GM19395 (cell line): Measurements from ENCODE around the gene MINAR1.
"Not testable (repeated sequence)": the region's sequence is repeated elsewhere in the genome, so short reads cannot be mapped to it uniquely, and the experiment has no call there.

Experiments used
- ATAC-seq: cut with Tn5 transposase; IDR thresholded peaks from one replicate; pipeline ENCODE4 v1.9.1; 2021; ENCODE audit warnings: mild to moderate bottlenecking, moderate library complexity; ENCODE audit not compliant: unreplicated experiment

MINAR1 gene, protein sequence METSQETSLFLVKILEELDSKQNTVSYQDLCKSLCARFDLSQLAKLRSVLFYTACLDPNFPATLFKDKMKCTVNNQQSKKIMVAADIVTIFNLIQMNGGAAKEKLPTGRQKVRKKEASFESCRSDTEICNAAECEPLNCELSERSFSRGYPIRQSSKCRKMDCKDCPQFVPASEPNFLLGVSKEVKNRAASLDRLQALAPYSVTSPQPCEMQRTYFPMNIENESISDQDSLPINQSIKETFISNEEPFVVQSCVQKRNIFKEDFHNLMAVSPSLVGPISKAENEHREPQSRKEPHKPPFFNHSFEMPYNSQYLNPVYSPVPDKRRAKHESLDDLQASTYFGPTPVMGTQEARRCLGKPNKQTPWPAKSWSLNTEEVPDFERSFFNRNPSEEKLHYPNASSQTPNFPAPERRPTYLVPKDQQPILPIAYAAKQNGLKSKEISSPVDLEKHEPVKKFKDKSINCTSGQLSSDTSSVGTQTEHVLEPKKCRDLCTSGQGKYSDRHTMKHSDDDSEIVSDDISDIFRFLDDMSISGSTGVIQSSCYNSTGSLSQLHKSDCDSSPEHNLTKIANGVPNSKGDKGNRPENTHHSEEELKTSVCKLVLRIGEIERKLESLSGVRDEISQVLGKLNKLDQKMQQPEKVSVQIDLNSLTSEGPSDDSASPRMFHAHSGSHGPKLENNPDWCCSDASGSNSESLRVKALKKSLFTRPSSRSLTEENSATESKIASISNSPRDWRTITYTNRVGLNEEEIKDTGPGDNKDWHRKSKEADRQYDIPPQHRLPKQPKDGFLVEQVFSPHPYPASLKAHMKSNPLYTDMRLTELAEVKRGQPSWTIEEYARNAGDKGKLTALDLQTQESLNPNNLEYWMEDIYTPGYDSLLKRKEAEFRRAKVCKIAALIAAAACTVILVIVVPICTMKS

DNA sequence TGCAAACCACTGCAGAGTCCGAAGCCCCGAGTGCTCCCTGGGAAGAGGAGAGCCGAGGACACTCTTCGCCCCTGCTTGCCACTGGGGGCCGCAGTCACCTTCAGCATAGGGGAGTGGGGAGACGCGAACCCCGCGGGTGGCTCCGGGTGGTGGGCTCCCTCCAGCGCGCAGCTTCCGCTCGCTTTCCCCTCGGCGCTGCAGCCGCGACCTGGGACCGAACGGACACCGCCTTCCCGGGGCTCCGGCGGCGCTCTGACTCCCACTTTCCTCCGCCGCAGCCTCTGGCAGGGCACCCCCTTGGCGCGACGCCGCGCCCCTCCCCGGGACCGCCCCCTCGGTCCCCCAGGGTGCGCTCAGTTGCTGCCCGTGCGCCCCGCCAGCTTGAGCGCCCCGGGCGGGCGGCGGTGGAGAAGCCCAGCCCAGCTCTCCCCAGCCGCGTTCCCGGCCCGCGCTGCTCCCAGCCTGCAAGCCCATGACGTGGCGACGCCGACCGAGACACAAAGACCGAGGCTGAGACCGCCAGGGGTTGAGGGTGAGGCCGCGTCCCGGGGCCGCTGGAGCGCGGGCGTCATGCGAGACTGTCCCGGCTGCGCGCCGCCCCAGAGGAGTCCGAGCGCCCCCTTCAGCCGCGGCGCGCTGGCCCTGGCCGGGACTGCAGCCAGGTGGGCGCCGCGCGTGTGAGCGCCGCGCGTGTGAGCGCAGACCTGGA, at the start of gene MINAR1:
Gene MINAR1, plus strand, starts transcription at position 701 of the 709 bp plus-strand sequence. CDS start 23,812 bp downstream, outside the sequence.
- no peak for ATAC-seq

DNA sequence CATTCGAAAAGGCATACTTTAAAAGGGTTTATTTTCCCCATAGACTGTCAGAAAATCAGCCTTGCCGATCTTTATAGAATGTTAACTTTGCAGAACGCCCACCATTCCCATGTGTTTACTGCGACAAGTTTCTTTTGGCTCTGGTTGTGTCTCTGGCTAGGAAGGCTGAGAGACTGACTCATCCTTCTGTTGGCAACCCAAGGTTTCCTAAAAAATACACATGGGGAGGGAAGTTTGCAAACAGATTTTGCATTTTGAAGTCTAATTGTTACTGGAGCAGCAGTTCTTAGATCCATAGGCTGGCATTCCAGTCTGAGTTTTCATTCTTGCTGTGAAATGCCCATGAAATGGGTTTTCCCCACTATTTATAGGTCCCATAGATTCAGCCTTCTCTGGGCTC, 37.9 kb upstream of the MINAR1 start:
- no peak for ATAC-seq

GRCh38 chr15:79396850-79397249, 35.3 kb upstream of the MINAR1 start:
- ATAC-seq, result no peak

GRCh38 chr15:79397269-79397910, 34.7 kb upstream of the MINAR1 start:
- no peak for ATAC-seq

GRCh38 chr15:79399606-79400005, 32.5 kb upstream of the MINAR1 start:
- ATAC-seq, result no peak

- ATAC-seq, result no peak
Observed at GRCh38 chr15:79400650-79401049, 31.5 kb upstream of the MINAR1 start.

GRCh38 chr15:79401301-79401700, 30.8 kb upstream of the MINAR1 start:
- ATAC-seq, result no peak

DNA sequence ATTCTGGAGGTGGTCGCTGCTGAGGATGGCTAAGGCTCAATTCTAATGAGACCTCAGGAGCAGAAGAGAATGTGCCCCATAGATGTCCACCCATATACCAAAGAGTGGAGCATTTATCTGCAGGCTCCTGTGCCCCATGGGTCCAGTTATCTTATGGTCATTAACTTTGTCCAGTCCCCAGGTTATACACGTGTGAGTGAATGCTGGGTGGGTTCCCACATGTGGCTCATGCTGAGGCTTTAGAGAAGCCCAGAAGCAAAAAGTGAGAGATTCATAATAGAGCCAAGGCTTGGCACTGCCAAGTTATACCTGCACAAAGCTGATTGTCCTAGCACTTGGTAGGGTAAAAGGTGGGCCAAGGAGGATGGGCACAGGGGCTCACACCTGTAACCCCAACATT, 30.0 kb upstream of the MINAR1 start:
- no peak for ATAC-seq

DNA sequence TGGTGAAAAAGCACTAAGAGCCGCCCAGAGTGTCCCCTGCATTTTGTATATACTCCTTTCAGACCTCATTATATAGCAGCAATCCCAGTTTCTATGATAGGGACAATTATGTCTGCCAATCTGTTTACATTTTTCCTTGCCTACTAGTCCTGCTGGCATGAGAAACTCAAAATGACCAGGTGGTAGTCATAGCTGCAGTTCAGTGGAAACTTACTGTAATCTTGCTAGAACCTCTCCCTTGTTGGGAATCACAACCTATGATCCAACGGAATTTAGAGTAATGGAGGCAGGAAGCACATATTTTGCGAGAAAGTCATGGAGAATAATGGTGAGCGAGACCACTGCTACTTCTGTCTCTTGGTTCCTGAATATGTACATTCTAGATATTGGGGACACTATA, 28.6 kb upstream of the MINAR1 start:
- ATAC-seq, result no peak

DNA sequence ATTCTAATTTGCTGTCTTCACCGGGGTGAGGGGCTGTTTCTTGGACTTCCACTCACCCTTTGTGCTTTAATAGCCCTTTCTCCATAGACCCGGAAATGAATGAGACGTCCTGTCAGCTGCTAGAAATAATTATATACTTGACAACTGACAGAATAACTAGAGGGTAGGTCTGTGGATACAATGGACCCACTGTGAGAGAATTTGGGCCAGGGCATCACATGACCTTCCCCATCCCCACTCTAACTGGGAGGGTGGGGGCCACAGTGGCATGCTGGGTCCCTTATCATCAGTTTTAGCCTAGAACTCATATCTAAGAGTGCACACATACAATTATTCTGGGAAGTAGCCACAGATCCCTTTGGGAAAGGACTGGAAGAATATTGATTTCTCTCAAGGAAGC, 25.9 kb upstream of the MINAR1 start:
- ATAC-seq, result no peak

DNA sequence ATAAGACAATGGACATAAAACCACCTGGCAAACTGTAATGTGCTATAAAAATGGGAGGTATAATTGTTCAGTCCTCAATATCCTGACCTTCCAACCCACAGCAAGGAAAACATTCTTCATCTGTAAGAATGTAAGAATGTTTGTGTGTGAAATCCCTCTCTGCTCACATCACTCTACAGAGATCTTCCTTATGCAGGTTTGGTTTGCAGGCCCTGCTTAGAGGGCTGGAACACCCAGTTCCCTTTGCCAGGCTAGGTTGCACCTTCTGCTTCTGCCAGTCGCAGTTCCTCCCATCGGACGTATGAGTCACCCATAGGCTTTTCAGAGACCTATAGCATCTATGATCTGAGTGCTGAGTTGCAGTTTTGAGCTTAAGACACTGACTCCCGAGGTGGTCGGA, 24.1 kb upstream of the MINAR1 start:
- ATAC-seq, result no peak

DNA sequence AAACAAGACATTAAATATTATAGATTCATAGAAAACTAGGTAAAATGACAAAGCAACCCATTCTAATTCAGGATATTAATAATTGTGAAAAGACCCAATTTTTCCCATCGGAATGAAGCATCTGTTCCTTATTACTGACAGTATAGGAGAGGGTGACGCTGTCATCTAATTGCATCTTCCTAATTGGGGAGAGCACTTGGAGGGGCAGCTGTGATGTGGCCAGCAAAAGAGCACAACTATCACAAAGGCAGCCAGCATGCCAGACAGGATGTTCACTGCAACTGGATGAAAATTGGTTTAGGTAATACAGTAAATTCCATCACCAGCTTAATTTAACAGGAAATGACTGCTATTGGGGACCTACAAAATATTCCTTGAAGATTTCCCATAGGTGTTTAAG, 21.9 kb upstream of the MINAR1 start:
- ATAC-seq, result no peak

DNA sequence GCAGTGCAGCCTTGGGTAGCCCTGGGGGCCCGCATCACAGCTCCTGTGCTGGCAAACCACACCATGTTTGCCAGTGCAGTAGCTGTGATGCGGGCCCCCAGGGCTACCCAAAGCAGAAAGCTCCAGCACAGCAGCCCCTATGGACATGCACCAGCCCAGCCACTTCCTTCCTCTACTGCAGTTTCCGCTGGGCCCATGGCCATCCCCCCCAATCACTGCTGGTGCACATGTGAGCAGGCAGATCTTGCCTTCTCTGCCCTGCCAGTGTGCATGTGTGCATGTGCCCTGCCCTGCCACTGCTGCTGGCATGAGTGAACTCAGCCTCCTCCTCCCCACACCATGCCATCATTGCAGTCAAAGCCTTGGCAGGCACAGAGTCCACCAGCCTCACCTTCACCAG, 20.1 kb upstream of the MINAR1 start:
- ATAC-seq, result no peak

GRCh38 chr15:79412429-79412828, 19.7 kb upstream of the MINAR1 start:
- no peak for ATAC-seq

DNA sequence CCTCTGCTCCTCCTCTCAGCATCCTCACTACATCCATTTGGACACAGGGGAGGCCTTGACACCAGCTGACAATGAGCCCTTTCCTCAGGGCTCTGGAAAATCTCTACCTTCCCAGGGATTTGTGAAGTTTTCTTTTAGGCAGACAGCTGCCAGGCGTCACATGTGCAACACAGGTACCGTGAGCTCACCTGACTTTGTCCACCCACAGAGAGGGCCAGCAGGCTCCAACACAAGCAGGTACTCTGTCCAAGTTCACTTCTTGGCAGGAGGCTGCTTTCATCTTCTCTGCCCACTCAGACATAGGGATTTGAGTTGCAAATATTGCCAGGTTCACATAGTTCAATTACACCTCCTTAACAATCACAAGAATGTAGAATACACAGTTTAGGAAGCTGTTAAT, 15.3 kb upstream of the MINAR1 start:
- ATAC-seq, result no peak

DNA sequence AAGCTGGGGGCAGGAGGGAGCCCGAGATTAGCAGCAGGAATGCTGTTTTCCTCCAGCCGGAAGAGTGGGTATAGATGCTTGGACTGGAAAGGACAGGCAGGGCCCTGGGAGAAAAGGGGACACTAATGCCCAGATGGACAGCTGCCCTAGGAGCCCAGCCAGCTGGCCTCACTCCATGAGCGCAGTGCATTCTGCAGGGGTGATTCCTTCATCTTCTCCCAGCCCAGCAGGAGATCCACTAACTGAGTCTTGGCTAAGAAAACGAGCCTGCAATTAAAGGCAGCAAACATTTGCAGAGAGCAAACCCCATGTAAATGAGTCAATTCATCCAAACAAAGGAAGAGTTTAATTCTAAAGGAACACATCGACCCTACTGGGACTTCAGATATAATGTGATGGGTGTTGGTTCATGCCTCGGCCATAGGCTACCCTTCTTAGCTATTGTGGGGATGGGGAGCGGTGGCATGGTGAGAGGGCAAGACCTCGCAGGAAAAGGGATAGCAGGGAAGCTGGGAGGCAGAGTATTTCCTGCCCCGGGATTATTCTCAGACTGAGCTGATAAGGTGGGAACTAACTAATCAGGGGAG, 13.3 kb upstream of the MINAR1 start:
- ATAC-seq, result no peak

GRCh38 chr15:79425591-79426295, 6.4 kb upstream of the MINAR1 start:
- ATAC-seq, result no peak

- ATAC-seq, result not testable (repeated sequence)
Observed at GRCh38 chr15:79426899-79427298, 5.2 kb upstream of the MINAR1 start.

DNA sequence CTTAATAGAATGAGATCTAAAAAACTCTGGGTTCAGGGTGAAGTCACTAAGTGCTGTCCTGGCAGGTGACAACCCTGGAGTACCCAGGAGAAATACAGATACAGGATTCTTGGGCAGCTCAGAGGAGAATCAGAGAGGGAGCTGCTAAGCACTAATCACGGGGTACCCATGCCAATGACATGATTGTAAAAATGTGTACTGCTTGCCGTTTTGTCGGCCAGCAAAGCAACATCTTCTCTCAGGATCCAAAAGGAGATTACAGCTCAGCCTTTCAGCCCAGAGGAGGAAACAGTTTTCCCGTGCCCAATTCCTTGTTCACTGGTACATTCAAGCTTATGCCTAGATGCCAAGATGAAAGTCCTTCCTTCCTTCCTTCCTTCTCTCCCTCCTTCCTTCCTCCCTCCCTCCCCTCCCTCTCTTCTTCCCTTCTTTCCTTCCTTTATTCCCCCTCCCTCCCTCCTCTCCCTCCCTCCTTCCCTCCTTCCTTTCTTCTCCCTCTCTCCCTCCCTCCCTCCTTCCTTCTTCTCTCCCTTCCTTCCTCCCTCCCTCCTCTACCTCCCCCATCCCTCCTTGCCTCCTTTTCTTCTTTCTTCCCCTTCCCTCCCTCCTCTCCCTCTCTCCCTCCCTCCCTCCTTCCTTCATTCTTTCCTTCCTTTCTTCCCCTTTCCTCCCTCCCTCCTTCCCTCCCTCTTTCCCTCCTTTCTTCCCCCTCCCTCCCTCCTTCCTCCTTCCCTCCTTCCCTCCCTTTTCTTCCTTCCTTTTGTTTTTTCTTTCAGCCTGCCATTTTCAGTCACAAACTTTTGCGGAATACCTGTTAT, 4.1 kb upstream of the MINAR1 start:
- ATAC-seq, result no peak
